ENCODE results near the gene RPS26. TPM values are rescaled to one million over a fixed set of nuclear protein-coding genes. Genes with fewer than 3 reads are reported as not detected.

The RPS26 gene
- total and polyA plus RNA-seq, 2 of the 13 experiments (the other 11 are each of a cell fraction or from before 2014, with no cell fraction given): 150 to 421 TPM

DNA sequence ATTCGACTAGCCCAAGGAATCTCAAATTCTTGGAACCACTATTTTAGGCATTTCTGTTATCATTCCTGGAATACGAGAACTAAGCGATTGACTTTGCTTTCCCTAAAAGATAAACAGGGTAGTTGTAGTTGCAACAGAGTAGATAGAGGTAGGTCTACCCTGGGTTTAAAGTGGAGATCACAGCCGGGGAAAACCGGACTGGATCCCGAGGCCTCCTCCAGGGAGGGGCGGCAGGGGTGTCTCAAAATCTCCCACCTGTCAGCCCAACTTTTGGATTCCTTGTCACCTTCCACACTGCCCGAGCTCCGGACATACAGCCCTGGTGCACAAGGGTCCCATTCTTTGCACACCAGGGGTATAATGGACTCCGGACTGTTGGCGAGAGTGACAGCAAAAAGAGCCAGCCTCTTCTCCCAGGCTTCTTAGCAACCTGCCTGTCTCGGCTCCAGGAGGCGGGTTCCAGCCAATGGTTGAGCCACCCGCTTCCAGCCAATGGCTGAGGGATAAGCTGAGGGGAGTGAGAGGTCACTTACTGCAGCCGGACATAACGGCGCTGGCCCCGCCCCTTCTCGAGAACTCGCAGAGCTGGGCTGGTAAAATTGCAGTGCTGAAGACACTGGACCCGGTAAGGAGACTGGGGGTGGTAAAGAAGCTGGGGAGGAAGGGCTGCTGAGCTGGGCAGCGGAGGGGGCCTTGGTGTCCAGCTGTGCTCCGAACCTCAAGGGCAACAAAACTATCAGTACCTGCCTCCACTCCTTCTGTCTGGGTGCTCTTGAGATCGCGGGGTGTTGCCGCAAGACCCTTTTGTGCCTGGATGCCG is 44.8 kb upstream of the RPS26 start, which contains the start of gene SUOX (continued):
- TF ChIP-seq, protein P1, sequence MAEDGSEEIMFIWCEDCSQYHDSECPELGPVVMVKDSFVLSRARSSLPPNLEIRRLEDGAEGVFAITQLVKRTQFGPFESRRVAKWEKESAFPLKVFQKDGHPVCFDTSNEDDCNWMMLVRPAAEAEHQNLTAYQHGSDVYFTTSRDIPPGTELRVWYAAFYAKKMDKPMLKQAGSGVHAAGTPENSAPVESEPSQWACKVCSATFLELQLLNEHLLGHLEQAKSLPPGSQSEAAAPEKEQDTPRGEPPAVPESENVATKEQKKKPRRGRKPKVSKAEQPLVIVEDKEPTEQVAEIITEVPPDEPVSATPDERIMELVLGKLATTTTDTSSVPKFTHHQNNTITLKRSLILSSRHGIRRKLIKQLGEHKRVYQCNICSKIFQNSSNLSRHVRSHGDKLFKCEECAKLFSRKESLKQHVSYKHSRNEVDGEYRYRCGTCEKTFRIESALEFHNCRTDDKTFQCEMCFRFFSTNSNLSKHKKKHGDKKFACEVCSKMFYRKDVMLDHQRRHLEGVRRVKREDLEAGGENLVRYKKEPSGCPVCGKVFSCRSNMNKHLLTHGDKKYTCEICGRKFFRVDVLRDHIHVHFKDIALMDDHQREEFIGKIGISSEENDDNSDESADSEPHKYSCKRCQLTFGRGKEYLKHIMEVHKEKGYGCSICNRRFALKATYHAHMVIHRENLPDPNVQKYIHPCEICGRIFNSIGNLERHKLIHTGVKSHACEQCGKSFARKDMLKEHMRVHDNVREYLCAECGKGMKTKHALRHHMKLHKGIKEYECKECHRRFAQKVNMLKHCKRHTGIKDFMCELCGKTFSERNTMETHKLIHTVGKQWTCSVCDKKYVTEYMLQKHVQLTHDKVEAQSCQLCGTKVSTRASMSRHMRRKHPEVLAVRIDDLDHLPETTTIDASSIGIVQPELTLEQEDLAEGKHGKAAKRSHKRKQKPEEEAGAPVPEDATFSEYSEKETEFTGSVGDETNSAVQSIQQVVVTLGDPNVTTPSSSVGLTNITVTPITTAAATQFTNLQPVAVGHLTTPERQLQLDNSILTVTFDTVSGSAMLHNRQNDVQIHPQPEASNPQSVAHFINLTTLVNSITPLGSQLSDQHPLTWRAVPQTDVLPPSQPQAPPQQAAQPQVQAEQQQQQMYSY (CRISPR knock-in tag; IDR thresholded peaks at IDR 0.05): peak; percentile 41; the same call in 1 of the 2 replicates
- TF ChIP-seq AGO2 (optimal IDR thresholded peaks at IDR 0.05; ENCODE audit: low read depth, low read length): peak; percentile 80
- peak; percentile 45; the same call in 1 of the 2 replicates for TF ChIP-seq ZNF891 (CRISPR knock-in tag; IDR thresholded peaks at IDR 0.05)
- no peak for TF ChIP-seq SSRP1 (CRISPR knock-in tag; IDR thresholded peaks at IDR 0.05)
- TF ChIP-seq, protein P2, sequence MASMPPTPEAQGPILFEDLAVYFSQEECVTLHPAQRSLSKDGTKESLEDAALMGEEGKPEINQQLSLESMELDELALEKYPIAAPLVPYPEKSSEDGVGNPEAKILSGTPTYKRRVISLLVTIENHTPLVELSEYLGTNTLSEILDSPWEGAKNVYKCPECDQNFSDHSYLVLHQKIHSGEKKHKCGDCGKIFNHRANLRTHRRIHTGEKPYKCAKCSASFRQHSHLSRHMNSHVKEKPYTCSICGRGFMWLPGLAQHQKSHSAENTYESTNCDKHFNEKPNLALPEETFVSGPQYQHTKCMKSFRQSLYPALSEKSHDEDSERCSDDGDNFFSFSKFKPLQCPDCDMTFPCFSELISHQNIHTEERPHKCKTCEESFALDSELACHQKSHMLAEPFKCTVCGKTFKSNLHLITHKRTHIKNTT (CRISPR knock-in tag; IDR thresholded peaks at IDR 0.05): no peak
- no peak for TF ChIP-seq ZNF569 (CRISPR knock-in tag; IDR thresholded peaks at IDR 0.05; ENCODE audit: borderline replicate concordance)
- TF ChIP-seq, protein P3, sequence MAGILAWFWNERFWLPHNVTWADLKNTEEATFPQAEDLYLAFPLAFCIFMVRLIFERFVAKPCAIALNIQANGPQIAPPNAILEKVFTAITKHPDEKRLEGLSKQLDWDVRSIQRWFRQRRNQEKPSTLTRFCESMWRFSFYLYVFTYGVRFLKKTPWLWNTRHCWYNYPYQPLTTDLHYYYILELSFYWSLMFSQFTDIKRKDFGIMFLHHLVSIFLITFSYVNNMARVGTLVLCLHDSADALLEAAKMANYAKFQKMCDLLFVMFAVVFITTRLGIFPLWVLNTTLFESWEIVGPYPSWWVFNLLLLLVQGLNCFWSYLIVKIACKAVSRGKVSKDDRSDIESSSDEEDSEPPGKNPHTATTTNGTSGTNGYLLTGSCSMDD (CRISPR knock-in tag; IDR thresholded peaks at IDR 0.05): no peak
- TF ChIP-seq, protein P4, sequence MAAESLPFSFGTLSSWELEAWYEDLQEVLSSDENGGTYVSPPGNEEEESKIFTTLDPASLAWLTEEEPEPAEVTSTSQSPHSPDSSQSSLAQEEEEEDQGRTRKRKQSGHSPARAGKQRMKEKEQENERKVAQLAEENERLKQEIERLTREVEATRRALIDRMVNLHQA (CRISPR knock-in tag; IDR thresholded peaks at IDR 0.05): no peak
- peak; percentile 88 for TF ChIP-seq NFYB (CRISPR knock-in tag; IDR thresholded peaks at IDR 0.05)
- no peak for TF ChIP-seq SOX13 (IDR thresholded peaks at IDR 0.05)
- no peak for TF ChIP-seq SOX13 (CRISPR knock-in tag; conservative IDR thresholded peaks at IDR 0.05 in 1 of 2, IDR thresholded peaks at IDR 0.05 in 1 of 2)
- TF ChIP-seq ZNF773 (CRISPR knock-in tag; IDR thresholded peaks at IDR 0.05; ENCODE audit: borderline replicate concordance): no peak
- TF ChIP-seq POLR2AphosphoS5 (IDR thresholded peaks at IDR 0.05; ENCODE audit: low read depth, low read length): peak; percentile 80
- TF ChIP-seq, protein P5, sequence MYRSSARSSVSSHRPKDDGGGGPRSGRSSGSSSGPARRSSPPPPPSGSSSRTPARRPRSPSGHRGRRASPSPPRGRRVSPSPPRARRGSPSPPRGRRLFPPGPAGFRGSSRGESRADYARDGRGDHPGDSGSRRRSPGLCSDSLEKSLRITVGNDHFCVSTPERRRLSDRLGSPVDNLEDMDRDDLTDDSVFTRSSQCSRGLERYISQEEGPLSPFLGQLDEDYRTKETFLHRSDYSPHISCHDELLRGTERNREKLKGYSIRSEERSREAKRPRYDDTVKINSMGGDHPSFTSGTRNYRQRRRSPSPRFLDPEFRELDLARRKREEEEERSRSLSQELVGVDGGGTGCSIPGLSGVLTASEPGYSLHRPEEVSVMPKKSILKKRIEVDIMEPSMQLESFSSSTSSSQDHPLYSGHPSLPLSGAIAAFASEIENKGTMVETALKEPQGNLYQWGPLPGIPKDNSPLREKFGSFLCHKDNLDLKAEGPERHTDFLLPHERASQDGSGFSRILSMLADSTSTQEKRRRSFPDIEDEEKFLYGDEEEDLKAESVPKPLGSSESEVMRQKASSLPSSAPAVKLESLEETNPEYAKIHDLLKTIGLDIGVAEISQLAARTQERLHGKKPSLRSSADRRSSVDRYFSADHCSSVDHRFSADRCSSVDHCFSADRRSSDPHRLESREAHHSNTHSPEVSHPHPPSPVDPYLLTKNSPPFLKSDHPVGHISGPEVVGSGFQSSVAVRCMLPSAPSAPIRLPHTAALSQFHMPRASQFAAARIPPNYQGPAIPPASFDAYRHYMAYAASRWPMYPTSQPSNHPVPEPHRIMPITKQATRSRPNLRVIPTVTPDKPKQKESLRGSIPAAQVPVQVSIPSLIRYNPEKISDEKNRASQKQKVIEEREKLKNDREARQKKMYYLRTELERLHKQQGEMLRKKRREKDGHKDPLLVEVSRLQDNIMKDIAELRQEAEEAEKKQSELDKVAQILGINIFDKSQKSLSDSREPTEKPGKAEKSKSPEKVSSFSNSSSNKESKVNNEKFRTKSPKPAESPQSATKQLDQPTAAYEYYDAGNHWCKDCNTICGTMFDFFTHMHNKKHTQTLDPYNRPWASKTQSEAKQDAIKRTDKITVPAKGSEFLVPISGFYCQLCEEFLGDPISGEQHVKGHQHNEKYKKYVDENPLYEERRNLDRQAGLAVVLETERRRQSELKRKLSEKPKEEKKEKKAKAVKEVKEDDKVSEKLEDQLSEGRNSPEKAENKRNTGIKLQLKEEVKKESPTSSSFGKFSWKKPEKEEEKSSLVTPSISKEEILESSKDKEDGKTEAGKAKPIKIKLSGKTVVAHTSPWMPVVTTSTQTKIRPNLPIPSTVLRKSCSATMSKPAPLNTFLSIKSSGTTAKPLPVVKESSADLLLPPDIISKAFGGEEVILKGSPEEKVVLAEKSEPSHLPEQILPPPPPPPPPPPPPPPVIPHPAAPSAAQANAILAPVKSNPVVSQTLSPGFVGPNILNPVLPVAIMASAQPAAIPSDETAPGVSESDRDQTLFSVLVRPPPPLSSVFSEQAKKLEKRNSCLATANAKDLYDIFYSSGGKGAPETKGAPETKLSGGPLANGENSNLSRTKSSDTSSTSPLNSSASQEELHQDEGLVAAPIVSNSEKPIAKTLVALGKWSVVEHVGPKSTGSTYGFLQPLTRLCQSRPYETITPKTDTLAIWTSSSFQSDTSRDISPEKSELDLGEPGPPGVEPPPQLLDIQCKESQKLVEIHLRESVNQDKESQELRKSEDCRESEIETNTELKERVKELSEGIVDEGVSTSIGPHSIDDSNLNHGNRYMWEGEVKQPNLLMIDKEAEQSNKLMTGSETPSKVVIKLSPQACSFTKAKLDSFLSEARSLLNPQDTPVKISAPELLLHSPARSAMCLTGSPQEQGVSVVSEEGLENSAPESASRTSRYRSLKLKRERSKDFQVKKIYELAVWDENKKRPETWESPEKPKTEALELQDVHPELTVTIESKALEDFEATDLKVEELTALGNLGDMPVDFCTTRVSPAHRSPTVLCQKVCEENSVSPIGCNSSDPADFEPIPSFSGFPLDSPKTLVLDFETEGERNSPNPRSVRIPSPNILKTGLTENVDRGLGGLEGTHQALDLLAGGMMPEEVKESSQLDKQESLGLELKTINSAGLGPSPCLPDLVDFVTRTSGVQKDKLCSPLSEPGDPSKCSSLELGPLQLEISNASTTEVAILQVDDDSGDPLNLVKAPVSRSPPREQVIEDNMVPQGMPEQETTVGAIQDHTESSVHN (CRISPR knock-in tag; IDR thresholded peaks at IDR 0.05): no peak
